Iris pigment epithelial cell (primary cell): ENCODE data around the gene LMO7.
"Not testable (repeated sequence)": the region's sequence is repeated elsewhere in the genome, so short reads cannot be mapped to it uniquely, and the experiment has no call there.

ENCODE experiments used
- DNase-seq: peaks from one replicate; pipeline ENCODE4 v3.0.0-alpha.2; 2011; ENCODE audit warnings: low read depth

The LMO7 gene

GRCh38 chr13:75771818-75772217 is 135.7 kb downstream of the LMO7 start:
- DNase-seq: peak; percentile 94

GRCh38 chr13:75774176-75774575 is 138.0 kb downstream of the LMO7 start:
- no peak for DNase-seq

DNA sequence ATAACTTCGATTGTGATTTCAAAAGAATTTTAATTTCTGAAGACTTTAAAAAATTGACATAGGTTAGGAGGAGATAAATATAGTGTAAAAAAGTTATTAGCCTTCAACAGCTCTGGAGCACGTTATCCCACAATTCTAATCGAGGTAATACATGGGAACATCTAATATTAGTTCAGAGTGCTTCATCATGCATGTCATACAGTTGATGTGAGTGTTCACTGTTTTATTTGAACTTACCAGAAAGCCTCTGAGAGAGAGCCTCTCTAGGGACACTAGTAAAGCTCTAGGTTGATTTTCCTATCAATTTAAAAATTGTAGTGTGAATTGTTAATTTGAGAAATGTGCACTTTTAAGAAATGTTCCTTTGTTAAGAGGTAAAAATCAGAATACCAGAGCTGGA is 140.4 kb downstream of the LMO7 start:
- no peak for DNase-seq

GRCh38 chr13:75779393-75779792 is 143.3 kb downstream of the LMO7 start:
- DNase-seq: no peak

GRCh38 chr13:75780103-75780502 is 144.0 kb downstream of the LMO7 start:
- DNase-seq: not testable (repeated sequence)

DNA sequence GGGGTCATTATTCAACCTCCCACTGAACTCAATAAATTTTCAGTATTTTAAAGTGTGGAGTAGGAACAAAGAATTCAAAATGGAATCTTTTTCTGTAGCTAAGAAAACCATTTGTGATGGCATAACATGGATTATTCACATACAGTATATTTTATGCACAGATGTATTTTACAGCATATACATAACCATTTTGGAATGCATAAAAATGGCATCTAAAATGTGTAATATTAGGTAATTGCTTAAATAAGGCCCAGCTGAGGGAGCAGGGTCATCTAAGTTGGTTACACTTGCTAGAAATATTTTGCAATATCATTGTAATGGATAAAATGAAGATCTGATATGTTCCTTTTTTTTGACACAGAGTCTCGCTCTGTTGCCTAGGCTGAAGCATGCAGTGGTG is 146.9 kb downstream of the LMO7 start:
- no peak for DNase-seq

DNA sequence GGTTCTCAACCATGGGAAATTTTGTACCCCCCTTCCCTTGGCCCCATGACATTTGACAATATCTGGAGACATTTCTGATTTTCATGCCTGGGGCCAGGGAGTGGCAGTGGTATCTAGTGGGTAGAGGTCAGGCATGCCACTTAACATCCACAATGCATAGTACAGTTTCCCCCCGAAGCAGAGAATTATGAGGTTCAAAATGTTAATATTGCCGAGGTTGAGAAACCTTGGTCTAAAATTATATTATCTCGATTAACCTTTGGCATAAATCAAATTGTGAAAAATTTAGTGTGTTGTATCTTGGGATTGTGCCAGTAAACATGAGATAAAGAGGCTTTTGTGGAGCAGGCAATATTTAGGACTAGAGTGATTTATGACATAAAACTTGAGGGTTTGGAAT is 147.9 kb downstream of the LMO7 start:
- no peak for DNase-seq

DNA sequence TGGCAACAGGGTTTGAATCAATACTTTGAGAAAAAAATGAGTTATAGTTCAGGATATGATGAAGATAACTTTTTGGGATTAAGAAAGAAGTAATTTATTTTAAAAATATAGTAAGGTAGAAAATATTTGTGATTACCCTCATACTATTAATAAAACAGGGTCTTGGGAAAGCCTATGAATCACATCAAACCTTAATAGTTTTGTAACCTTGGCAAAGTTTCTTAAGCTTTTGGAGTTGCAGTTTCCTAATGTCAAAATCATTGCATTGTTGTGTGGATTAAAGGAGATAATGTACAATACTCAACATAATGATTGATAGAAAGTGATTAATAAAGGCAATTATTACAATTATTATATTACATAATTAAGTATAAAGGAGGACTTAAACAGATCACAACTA is 149.0 kb downstream of the LMO7 start:
- peak; percentile 62 for DNase-seq

GRCh38 chr13:75787249-75787928 is 151.3 kb downstream of the LMO7 start:
- peak; percentile 51 for DNase-seq

DNA sequence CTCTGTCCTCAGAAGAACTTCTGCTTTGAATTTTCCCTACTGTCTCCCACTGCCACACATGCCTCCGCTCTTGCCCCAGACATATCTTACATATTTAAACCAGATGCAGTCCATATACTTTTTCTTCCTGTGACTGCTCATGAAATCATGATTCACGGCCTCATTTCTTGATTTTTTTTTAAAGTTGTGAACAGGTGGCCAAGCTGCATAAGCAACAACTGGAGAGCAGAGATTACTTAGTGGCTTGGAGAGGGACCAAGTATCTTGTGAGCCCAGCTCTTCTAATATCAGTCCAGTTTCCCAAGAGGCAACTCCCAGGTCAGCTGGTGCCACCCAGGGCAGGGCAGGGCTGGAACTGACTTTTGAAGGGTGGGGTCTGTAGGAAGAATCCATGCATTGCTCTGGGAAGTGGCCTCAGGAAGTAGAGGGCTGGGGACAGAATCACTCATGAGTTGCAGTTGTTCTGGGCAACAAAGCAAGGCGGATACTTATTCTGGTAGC is 152.4 kb downstream of the LMO7 start:
- DNase-seq: peak; percentile 94

DNA sequence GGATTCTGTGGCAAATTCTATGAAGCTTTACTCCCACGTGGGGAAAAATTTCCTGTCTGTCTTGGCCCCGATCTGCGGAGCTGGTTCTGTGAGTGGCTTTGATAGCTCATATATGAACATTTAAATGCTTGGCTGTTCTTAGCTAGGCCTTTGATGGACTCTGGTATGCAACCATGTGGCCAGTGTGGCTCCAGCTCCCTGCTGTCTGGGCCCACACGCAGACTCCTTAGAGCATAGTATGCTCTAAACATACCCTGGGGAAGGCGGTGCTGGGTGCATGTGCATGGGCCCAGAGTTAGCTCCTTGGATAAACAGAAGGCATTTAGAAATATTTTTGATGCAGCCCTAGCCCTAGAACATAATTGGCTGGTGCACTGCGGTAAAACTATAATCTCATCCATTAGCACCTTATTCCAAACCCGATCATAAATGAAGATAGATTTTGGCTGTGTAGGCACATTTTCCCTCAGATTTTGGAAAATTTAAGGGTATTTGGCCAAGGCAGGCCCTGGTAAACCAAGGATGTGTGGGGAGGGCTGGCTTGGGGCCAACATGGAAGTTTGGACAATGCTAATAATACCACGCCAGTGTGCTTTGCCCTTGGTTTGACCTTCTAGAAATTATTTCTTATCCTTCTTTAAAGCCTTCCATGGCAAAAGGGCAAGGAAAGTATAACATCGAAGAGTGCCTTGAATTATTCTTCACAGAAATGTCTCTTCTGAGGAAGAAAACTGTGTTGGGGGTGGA is 153.5 kb downstream of the LMO7 start:
- DNase-seq: peak; percentile 52

DNA sequence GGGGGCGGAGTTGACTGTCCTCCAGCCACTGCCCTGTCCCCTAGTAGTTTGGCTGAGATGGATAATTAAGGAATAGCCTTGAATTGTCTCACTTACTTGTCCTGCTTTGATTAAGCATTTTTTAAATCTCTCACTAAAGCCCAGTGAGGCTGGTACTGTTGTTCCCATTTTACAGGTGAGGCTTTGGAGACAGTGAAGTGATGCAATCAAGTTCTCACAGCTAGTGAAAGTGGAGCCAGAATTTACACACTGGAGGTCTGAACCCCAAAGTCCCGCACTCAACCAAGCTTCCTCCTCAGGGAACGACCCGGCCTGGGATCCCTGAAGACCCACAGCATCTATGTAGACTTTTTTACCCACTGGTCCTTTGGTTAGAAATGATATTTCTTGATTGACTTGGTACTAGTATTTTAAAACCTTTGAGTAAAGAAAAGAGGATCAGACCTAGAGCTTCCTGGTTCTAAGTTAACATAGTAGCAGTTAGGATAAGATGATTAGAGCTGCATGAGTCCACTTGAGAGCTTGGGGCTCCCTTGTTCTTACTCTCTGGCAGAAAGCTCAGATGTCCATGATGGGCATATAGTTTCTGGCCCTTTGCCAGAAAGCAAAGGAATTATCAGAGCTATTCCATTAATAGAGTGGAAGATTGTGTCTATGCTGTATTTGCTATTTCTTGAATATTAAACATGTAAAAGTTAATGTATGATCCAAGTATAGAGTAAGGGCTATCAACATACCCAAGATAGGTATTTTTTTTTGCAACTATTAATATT is 154.3 kb downstream of the LMO7 start:
- DNase-seq: no peak

- peak; percentile 74 for DNase-seq
Measured at GRCh38 chr13:75792526-75793187, 156.5 kb downstream of the LMO7 start.

DNA sequence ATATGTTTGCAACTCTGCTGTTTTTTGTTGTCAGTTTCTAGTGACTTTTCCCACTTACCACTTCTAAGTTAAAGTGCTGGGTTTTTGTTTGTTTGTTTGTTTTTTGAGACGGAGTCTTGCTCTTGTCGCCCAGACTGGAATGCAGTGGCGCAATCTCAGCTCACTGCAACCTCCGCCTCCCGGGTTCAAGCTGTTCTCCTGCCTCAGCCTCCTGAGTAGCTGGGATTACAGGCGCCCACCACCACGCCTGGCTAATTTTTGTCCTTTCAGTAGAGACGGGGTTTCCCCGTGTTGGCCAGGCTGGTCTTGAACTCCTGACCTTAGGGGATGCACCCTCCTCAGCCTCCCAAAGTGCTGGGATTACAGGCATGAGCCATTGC is 157.0 kb downstream of the LMO7 start:
- not testable (repeated sequence) for DNase-seq

GRCh38 chr13:75794663-75795062 is 158.5 kb downstream of the LMO7 start:
- DNase-seq: no peak

GRCh38 chr13:75795274-75795673 is 159.1 kb downstream of the LMO7 start:
- DNase-seq: no peak

DNA sequence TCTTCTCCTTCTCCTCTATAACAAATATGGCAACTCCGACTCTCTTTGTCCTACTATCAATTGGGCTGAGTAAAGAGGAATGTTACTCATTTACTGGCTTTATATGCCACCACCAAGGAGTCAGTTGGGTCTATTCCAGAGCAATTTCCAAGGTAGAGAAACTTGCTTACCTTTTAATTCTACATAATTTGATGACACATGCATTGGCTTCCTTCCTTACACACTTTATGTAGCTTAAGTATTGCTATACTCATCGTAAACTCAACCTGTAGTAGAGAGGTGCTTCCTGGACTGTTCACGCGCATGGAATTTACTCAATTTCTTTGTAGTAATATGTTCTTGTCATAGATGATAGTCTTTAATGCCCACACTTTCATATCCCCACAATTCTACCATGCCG is 160.7 kb downstream of the LMO7 start:
- no peak for DNase-seq

GRCh38 chr13:75797239-75797638 is 161.1 kb downstream of the LMO7 start:
- no peak for DNase-seq

GRCh38 chr13:75797719-75798118 is 161.6 kb downstream of the LMO7 start:
- DNase-seq: no peak

DNA sequence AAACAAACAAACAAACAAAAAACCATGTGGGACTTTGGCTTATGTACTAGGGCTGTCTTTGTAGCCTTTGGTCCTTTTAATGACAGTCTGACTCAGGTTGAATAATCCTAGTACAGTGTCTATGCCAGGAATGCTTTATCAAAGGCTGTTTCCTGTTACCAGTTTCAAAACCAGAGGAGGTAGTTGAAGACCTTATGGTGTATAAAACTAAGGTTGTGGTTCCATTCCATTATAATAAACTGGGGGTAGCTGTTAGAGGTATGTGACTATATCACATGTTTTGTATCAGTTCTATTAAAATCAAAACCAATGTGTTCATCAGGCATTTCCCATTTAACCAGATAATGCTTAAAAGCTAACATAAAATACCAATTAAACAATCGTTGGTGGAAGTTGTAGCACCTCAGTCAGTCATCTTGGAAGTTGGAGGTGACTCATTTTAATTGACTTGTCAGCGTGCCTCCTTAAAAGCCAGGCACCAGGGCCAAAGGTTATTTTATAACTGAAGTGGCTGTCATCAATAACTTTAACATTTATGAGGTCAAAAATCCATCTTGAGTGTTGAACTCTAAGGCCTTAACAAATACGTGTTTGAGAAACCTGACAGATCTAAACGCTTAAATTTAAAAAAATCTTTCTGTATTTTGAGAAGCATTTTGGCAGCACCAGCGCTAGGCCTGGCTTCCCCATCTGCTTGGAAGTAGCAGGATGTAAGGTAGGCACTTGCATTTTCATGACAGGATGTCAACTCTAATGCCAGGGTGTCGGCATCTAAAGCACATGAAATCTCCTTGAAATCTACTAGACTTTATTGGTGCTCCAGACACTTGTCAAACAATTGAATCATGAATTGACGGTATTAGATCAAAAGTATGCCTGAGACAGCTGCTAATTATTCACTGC is 162.5 kb downstream of the LMO7 start:
- peak; percentile 58 for DNase-seq

DNA sequence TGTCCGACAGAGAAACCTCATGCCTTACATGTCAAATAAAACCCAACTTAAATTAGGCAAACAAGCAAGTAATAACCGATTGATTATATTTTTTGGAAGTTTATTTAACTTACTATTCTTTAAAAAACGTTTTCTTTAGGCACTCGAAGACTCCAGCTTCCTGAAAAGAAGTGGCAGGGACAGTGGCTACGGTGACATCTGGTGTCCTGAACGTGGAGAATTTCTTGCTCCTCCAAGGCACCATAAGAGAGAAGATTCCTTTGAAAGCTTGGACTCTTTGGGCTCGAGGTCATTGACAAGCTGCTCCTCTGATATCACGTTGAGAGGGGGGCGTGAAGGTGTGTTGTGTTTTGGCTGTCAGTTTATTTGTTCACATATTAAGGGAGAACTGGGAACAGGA is 164.4 kb downstream of the LMO7 start:
- DNase-seq: no peak
